Measurements from ENCODE around the gene ZNF345. TPM values are rescaled to one million over a fixed set of nuclear protein-coding genes. Genes with fewer than 3 reads are reported as not detected.
A peak's percentile ranks its signal among the peaks of the same experiment; 100 is the strongest.

Gene ZNF345
- total RNA-seq, 4 donors from 2014 or later, result 2.6 to 7.4 (median 4.2) TPM

- DNase-seq (ENCODE audit: low spot score) (no peak), ATAC-seq (ENCODE audit: low FRiP score) (no peak)
- no peak for TF ChIP-seq CTCF (IDR thresholded peaks at IDR 0.05)
These were observed 26.6 kb downstream of the ZNF345 start for GRCh38 chr19:36876993-36877938.

- ATAC-seq (ENCODE audit: low FRiP score), result no peak
- DNase-seq (ENCODE audit: low spot score), result no peak
These were observed 41.2 kb downstream of the ZNF345 start for GRCh38 chr19:36891768-36892357.

GRCh38 chr19:36894849-36895383 is 44.2 kb downstream of the ZNF345 start:
- TF ChIP-seq CTCF (IDR thresholded peaks at IDR 0.05), result no peak
- DNase-seq (ENCODE audit: low spot score) (no peak), ATAC-seq (ENCODE audit: low FRiP score) (no peak)

More at GRCh38 chr19:36891768-36892357, 41.2 kb downstream of the ZNF345 start:
- TF ChIP-seq CTCF (IDR thresholded peaks at IDR 0.05), result no peak

- no peak for DNase-seq (ENCODE audit: low spot score)
- no peak for ATAC-seq (ENCODE audit: low FRiP score)
- TF ChIP-seq CTCF (IDR thresholded peaks at IDR 0.05), result no peak
These were observed 47.7 kb downstream of the ZNF345 start for GRCh38 chr19:36898422-36898821.

GRCh38 chr19:36915992-36916830 is 65.5 kb downstream of the ZNF345 start, which contains the start of the genes ZNF568 and ZNF829:
Gene ZNF568 (plus strand): TSS chr19:36916332. CDS start chr19:36922771, 6,439 bp downstream.
Gene ZNF829 (minus strand): TSS chr19:36916291. CDS start chr19:36915167, 1,124 bp downstream.
- DNase-seq (ENCODE audit: low spot score), result peak; percentile 74
- peak; percentile 94 for ATAC-seq (ENCODE audit: low FRiP score)
- TF ChIP-seq CTCF (IDR thresholded peaks at IDR 0.05), result no peak

- ATAC-seq (ENCODE audit: low FRiP score), result no peak
- no peak for TF ChIP-seq CTCF (IDR thresholded peaks at IDR 0.05)
These were observed 66.3 kb downstream of the ZNF345 start for GRCh38 chr19:36916991-36917390.

More at GRCh38 chr19:36916991-36917390, 66.3 kb downstream of the ZNF345 start:
- no peak for DNase-seq (ENCODE audit: low spot score)
